ENCODE results near the gene ARMC6. TPM values are rescaled to one million over a fixed set of nuclear protein-coding genes. Genes with fewer than 3 reads are reported as not detected.
A peak's percentile ranks its signal among the peaks of the same experiment; 100 is the strongest.
"Not testable (repeated sequence)": the region's sequence is repeated elsewhere in the genome, so short reads cannot be mapped to it uniquely, and the experiment has no call there.

Gene ARMC6
- total and polyA plus RNA-seq, 2 experiments from 2014 or later: 23.9 to 45.0 TPM

- no peak overlapping the region for H3K9ac ChIP-seq
- no peaks in the 10 kb centered on the region for H4K20me1 ChIP-seq (ENCODE audit: insufficient read depth)
- in situ Hi-C loops (cut with MboI): no loop called here
- no peaks in the 10 kb centered on the region for H3F3A ChIP-seq (ENCODE audit: insufficient read depth)
- H3K9me3 ChIP-seq (ENCODE audit: low read depth): no peaks in the 10 kb centered on the region
- H3K36me3 ChIP-seq (ENCODE audit: low read depth): no peaks in the 10 kb centered on the region
- no peaks in the 10 kb centered on the region for H3K27me3 ChIP-seq (replicated peaks; ENCODE audit: insufficient read depth)
- no peak overlapping the region for H2AFZ ChIP-seq
- no peak overlapping the region for H3K4me3 ChIP-seq
- no peaks in the 10 kb centered on the region for H3K9me2 ChIP-seq (ENCODE audit: insufficient read depth)
- no peak overlapping the region for H3K4me2 ChIP-seq (ENCODE audit: unreplicated experiment)
- 98% methylated on average over 11 of the region's 11 CpGs for WGBS, 2 experiments (ENCODE audit: low coverage in 1 of 2, low lambda C conversion rate in 2 of 2, missing lambda C conversion rate in 2 of 2)
- no peaks in the 10 kb centered on the region for H3K4me1 ChIP-seq (ENCODE audit: insufficient read depth)
- DNase-seq: no peak
- H3K27ac ChIP-seq: no peak overlapping the region
- TF ChIP-seq EZH2 (IDR thresholded peaks at IDR 0.05; ENCODE audit: insufficient read depth, poor library complexity, severe bottlenecking) (no peak), EZH2phosphoT487 (IDR thresholded peaks at IDR 0.05; ENCODE audit: insufficient read depth, low read depth) (no peak)
- no peaks in the 10 kb centered on the region for H3K79me2 ChIP-seq (ENCODE audit: insufficient read depth)
These were observed 69.8 kb downstream of the ARMC6 start for GRCh38 chr19:19103167-19103566.

- Histone ChIP-seq H3K36me3 (ENCODE audit: low read depth) (no peaks in the 10 kb centered on the region), H3K27me3 (replicated peaks; ENCODE audit: insufficient read depth) (no peaks in the 10 kb centered on the region), H3K9ac (no peak overlapping the region), H3F3A (ENCODE audit: insufficient read depth) (no peaks in the 10 kb centered on the region), H3K9me2 (ENCODE audit: insufficient read depth) (no peaks in the 10 kb centered on the region), H3K4me1 (ENCODE audit: insufficient read depth) (no peaks in the 10 kb centered on the region; the same call in 1 of the 2 replicates), H2AFZ (no peak overlapping the region), H3K4me3 (no peak overlapping the region), H4K20me1 (ENCODE audit: insufficient read depth) (no peaks in the 10 kb centered on the region), H3K9me3 (ENCODE audit: low read depth) (no peaks in the 10 kb centered on the region), H3K79me2 (ENCODE audit: insufficient read depth) (no peaks in the 10 kb centered on the region), H3K27ac (no peak overlapping the region), H3K4me2 (ENCODE audit: unreplicated experiment) (no peak overlapping the region)
- TF ChIP-seq EZH2phosphoT487 (IDR thresholded peaks at IDR 0.05; ENCODE audit: insufficient read depth, low read depth): no peak
- no peak for TF ChIP-seq EZH2 (IDR thresholded peaks at IDR 0.05; ENCODE audit: insufficient read depth, poor library complexity, severe bottlenecking)
- 35 to 38% methylated on average over 13 to 36 of the region's 36 CpGs for WGBS, 2 experiments (ENCODE audit: low coverage in 1 of 2, low lambda C conversion rate in 2 of 2, missing lambda C conversion rate in 2 of 2)
- peak; percentile 33 for DNase-seq
- in situ Hi-C loops (cut with MboI): no loop called here
These were observed 72.1 kb downstream of the ARMC6 start for GRCh38 chr19:19105365-19106055.

- Histone ChIP-seq H2AFZ (no peak overlapping the region), H3K36me3 (ENCODE audit: low read depth) (no peaks in the 10 kb centered on the region), H3K9me2 (ENCODE audit: insufficient read depth) (no peaks in the 10 kb centered on the region), H3K4me1 (ENCODE audit: insufficient read depth) (no peaks in the 10 kb centered on the region; the same call in 1 of the 2 replicates), H3K79me2 (ENCODE audit: insufficient read depth) (no peaks in the 10 kb centered on the region), H3F3A (ENCODE audit: insufficient read depth) (no peaks in the 10 kb centered on the region), H4K20me1 (ENCODE audit: insufficient read depth) (no peaks in the 10 kb centered on the region), H3K9ac (no peak overlapping the region), H3K4me2 (ENCODE audit: unreplicated experiment) (no peak overlapping the region), H3K27ac (no peak overlapping the region), H3K9me3 (ENCODE audit: low read depth) (no peaks in the 10 kb centered on the region), H3K27me3 (replicated peaks; ENCODE audit: insufficient read depth) (no peaks in the 10 kb centered on the region), H3K4me3 (no peak overlapping the region)
- DNase-seq: no peak
- no peak for TF ChIP-seq EZH2 (IDR thresholded peaks at IDR 0.05; ENCODE audit: insufficient read depth, poor library complexity, severe bottlenecking)
- no peak for TF ChIP-seq EZH2phosphoT487 (IDR thresholded peaks at IDR 0.05; ENCODE audit: insufficient read depth, low read depth)
- 76 to 79% methylated on average over 19 to 25 of the region's 25 CpGs for WGBS, 2 experiments (ENCODE audit: low coverage in 1 of 2, low lambda C conversion rate in 2 of 2, missing lambda C conversion rate in 2 of 2)
- in situ Hi-C loops (cut with MboI): no loop called here
These were observed 72.7 kb downstream of the ARMC6 start for GRCh38 chr19:19106056-19106551.

GRCh38 chr19:19106938-19107337 lies 73.5 kb downstream of the ARMC6 start:
- H3F3A ChIP-seq (ENCODE audit: insufficient read depth); H3K9ac ChIP-seq; H3K4me3 ChIP-seq; H3K9me3 ChIP-seq (ENCODE audit: low read depth); H3K27ac ChIP-seq; H3K27me3 ChIP-seq (replicated peaks; ENCODE audit: insufficient read depth); DNase-seq; H3K4me2 ChIP-seq (ENCODE audit: unreplicated experiment); H3K36me3 ChIP-seq (ENCODE audit: low read depth); H3K79me2 ChIP-seq (ENCODE audit: insufficient read depth); H3K9me2 ChIP-seq (ENCODE audit: insufficient read depth); in situ Hi-C loops (cut with MboI); H2AFZ ChIP-seq; H3K4me1 ChIP-seq (ENCODE audit: insufficient read depth); H4K20me1 ChIP-seq (ENCODE audit: insufficient read depth): not testable (repeated sequence)
- 94 to 95% methylated on average over 7 of the region's 7 CpGs for WGBS, 2 experiments (ENCODE audit: low coverage in 1 of 2, low lambda C conversion rate in 2 of 2, missing lambda C conversion rate in 2 of 2)

Data from GM23248 (cell line).